B cell (primary cell): ENCODE measurements around the gene FBXW4. TPM values are rescaled to one million over a fixed set of nuclear protein-coding genes. Genes with fewer than 3 reads are reported as not detected.

Source experiments
- ATAC-seq: fragments of 200-7000 bp; cut with Tn5 transposase; one replicate; pipeline ENCODE4 v1.10.0; 2021; ENCODE audit warnings: low read depth, mild to moderate bottlenecking, moderate number of reproducible peaks, moderate library complexity
- CTCF ChIA-PET: fragments of 350-600 bp; sonication (Branson Sonifier 250); formaldehyde crosslinking; loops from one replicate; lab custom pipeline; 2021; ENCODE audit warnings: antibody characterized with exemption, inconsistent platforms; lab: Charles Lee
- POLR2A ChIA-PET: fragments of 350-600 bp; sonication (Branson Sonifier 250); formaldehyde crosslinking; loops from one replicate; lab custom pipeline; 2021; ENCODE audit warnings: antibody characterized with exemption; lab: Charles Lee
- DNase-seq: peaks from one replicate; pipeline ENCODE4 v3.0.0; 2013
- H2AFZ ChIP-seq: 2 replicates; pipeline ENCODE4 v1.6.1; 2012; ENCODE audit warnings: mild to moderate bottlenecking, low read depth, low read length; ENCODE audit not compliant: insufficient read depth, poor library complexity, severe bottlenecking
- H3K27ac ChIP-seq, 2 donors: 1 replicate in 1 of 2; 2 replicates in 1 of 2; pipeline ENCODE4 v1.5.1; 2012 to 2013; ENCODE audit warnings: low read length in 2 of 2, mild to moderate bottlenecking in 2 of 2, moderate library complexity in 1 of 2
- H3K27me3 ChIP-seq, 4 experiments: fragments of 200-600 bp in 1 of 4; sonication (generic) in 1 of 4; replicated peaks in 1 of 4; 1 replicate in 2 of 4; 2 replicates in 2 of 4; pipeline versions ENCODE4 v1.6.1 to v1.7.0; 2013 to 2016; ENCODE audit warnings: low read length in 3 of 4, mild to moderate bottlenecking in 2 of 4, mixed read lengths in 1 of 4, moderate library complexity in 1 of 4; ENCODE audit not compliant: insufficient read depth in 4 of 4, control insufficient read depth in 3 of 4; ENCODE audit errors: control extremely low read depth in 1 of 4
- H3K36me3 ChIP-seq, 2 experiments: replicated peaks in 1 of 2; 1 replicate in 1 of 2; 2 replicates in 1 of 2; pipeline versions ENCODE4 v1.6.1 to v1.7.1; 2013; ENCODE audit warnings: low read length in 1 of 2; ENCODE audit not compliant: insufficient read depth in 2 of 2, control insufficient read depth in 1 of 2; ENCODE audit errors: control extremely low read depth in 1 of 2, extremely low read depth in 1 of 2
- H3K4me1 ChIP-seq, 2 donors: fragments of 200-600 bp in 1 of 2; sonication (generic) in 1 of 2; 1 replicate in 1 of 2; 2 replicates in 1 of 2; pipeline versions ENCODE4 v1.5.1 to v1.6.1; 2013 to 2017; ENCODE audit warnings: low read length in 2 of 2; ENCODE audit not compliant: control insufficient read depth in 2 of 2, insufficient read depth in 2 of 2
- H3K4me2 ChIP-seq: replicated peaks from 2 replicates; pipeline ENCODE3; 2012; ENCODE audit warnings: mild to moderate bottlenecking, low read depth, low read length; ENCODE audit not compliant: poor library complexity, severe bottlenecking
- H3K4me3 ChIP-seq, 5 experiments: fragments of 200-600 bp in 1 of 5; sonication (generic) in 1 of 5; 1 replicate in 3 of 5; 2 replicates in 2 of 5; pipeline versions ENCODE4 v1.5.1 to v1.7.0; 2011 to 2016; ENCODE audit warnings: low read length in 4 of 5, mild to moderate bottlenecking in 4 of 5, low read depth in 2 of 5, control low read depth in 1 of 5, moderate library complexity in 1 of 5; ENCODE audit not compliant: insufficient read depth in 1 of 5; ENCODE audit errors: control extremely low read depth in 1 of 5, extremely low read depth in 1 of 5
- H3K79me2 ChIP-seq: fragments of 200-600 bp; sonication (generic); one replicate; pipeline ENCODE4 v1.6.0; 2016; ENCODE audit warnings: low read length; ENCODE audit not compliant: control insufficient read depth, insufficient read depth
- H3K9ac ChIP-seq: fragments of 200-600 bp; sonication (generic); 2 replicates; pipeline ENCODE4 v1.6.1; 2017; ENCODE audit warnings: mild to moderate bottlenecking, low read length, moderate library complexity
- H3K9me3 ChIP-seq, 3 donors: one replicate each; pipeline versions ENCODE4 v1.6.1 to v1.7.1; 2013; ENCODE audit warnings: low read length in 2 of 3; ENCODE audit not compliant: control insufficient read depth in 2 of 3, insufficient read depth in 1 of 3; ENCODE audit errors: control extremely low read depth in 1 of 3
- H4K20me1 ChIP-seq: 2 replicates; pipeline ENCODE4 v1.6.0; 2012; ENCODE audit warnings: mild to moderate bottlenecking, low read length; ENCODE audit not compliant: insufficient read depth, control insufficient read depth, poor library complexity, severe bottlenecking
- H3K27ac Mint-ChIP-seq: one replicate; pipeline ENCODE4 v1.8.0; 2021; ENCODE audit warnings: mixed read lengths
- H3K27me3 Mint-ChIP-seq: one replicate; pipeline ENCODE4 v1.8.0; 2021; ENCODE audit warnings: mixed read lengths
- H3K4me1 Mint-ChIP-seq: one replicate; pipeline ENCODE4 v1.8.0; 2021; ENCODE audit warnings: mixed read lengths
- H3K4me3 Mint-ChIP-seq: one replicate; pipeline ENCODE4 v1.8.0; 2021; ENCODE audit warnings: mixed read lengths
- H3K9me3 Mint-ChIP-seq: one replicate; pipeline ENCODE4 v1.8.0; 2022; ENCODE audit warnings: mixed read lengths; ENCODE audit not compliant: insufficient read depth
- CTCF ChIP-seq: fragments of 200-600 bp; IDR thresholded peaks from one replicate; pipeline ENCODE4 v1.8.0; 2022; ENCODE audit warnings: antibody characterized with exemption, mild to moderate bottlenecking
- EZH2 ChIP-seq: IDR thresholded peaks from 2 replicates; pipeline ENCODE4 v1.6.1; 2012; ENCODE audit warnings: borderline replicate concordance, low read depth, mild to moderate bottlenecking, moderate library complexity, low read length; ENCODE audit not compliant: insufficient read depth, poor library complexity, severe bottlenecking
- WGBS: methylation state at CpG from one replicate; pipeline ENCODE4 v1.1.5; 2013; ENCODE audit warnings: missing lambda C conversion rate; ENCODE audit not compliant: insufficient coverage; 5-methylcytosine and 5-hydroxymethylcytosine counted together
- intact Hi-C: fragments of 100-400 bp; cut with micrococcal nuclease; formaldehyde crosslinking; loops from one replicate; pipeline ENCODE4 v1.10.0; 2022
- polyA plus RNA-seq: library from polyadenylated mRNA; depleted of rRNA; stranded (reverse); fragments of >200 nt; gene quantifications from 2 replicates; pipeline ENCODE4 v1.2.3, GENCODE V29; 2012
- total RNA-seq, 2 donors: library from RNA; stranded (reverse); fragments of 120-200 nt in 1 of 2; gene quantifications; 1 replicate in 1 of 2; 2 replicates in 1 of 2; pipeline versions ENCODE4 v1.2.3 to v1.2.4, GENCODE V29; 2013 to 2022

FBXW4 gene
- total and polyA plus RNA-seq, 2 donors (not counting 1 experiment from before 2014, with no cell fraction given), result 72.9 to 99.6 TPM

DNA sequence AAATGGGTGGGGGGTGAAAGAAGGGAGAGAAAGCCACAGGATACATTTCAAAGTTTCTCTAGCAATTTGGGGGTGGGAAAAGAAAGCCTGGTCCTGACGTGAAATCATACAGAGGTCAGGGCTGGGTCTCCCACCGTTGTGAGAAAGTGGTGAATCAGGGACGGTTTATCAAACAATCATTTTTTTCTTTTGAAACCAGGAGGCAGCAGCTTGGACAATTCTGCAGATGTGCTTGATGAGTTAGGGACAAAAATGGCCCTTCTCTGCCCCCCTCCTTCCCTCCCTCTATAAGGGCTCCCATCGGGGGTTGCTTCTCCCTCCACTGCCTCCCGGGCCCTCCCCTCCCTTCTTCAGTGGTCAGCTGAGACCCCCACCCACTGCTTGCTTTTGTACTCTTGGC lies 43.6 kb downstream of the FBXW4 start:
- H3K9me3 Mint-ChIP-seq, result no peaks in the 10 kb centered on the region
- ChIA-PET CTCF (no interaction called here), POLR2A (no interaction called here)
- H3K4me1 Mint-ChIP-seq, result no peaks in the 10 kb centered on the region
- H3K4me3 Mint-ChIP-seq, result no peak overlapping the region
- H4K20me1 ChIP-seq, result peaks cover 58% of the 10 kb centered on the region
- H3K27ac Mint-ChIP-seq, result no peak overlapping the region
- TF ChIP-seq EZH2, result no peak
- no peak for TF ChIP-seq CTCF
- 94% methylated on average over 2 of the region's 5 CpGs for WGBS
- no peak overlapping the region for H3K9ac ChIP-seq
- H3K27me3 Mint-ChIP-seq, result no peaks in the 10 kb centered on the region
- no peak overlapping the region for H2AFZ ChIP-seq
- H3K36me3 ChIP-seq, result peaks cover 0 to 76% of the 10 kb centered on the region in 2 experiments
- DNase-seq (no peak), ATAC-seq (no peak)
- H3K4me1 ChIP-seq, result no peaks in the 10 kb centered on the region
- no peak overlapping the region for H3K27ac ChIP-seq
- peaks cover 47% of the 10 kb centered on the region for H3K79me2 ChIP-seq
- H3K4me3 ChIP-seq, result no peak overlapping the region
- H3K4me2 ChIP-seq, result no peak overlapping the region
- intact Hi-C loops, result no loop called here
- no peaks in the 10 kb centered on the region for H3K27me3 ChIP-seq
- no peaks in the 10 kb centered on the region for H3K9me3 ChIP-seq

- Histone ChIP-seq H3K4me3 (no peak overlapping the region), H3K27ac (no peak overlapping the region), H3K9me3 (no peaks in the 10 kb centered on the region), H2AFZ (no peak overlapping the region), H3K27me3 (no peaks in the 10 kb centered on the region), H3K36me3 (peaks cover 0 to 76% of the 10 kb centered on the region in 2 experiments), H3K79me2 (peaks cover 47% of the 10 kb centered on the region), H3K4me2 (no peak overlapping the region), H3K4me1 (no peaks in the 10 kb centered on the region), H4K20me1 (peaks cover 58% of the 10 kb centered on the region), H3K9ac (no peak overlapping the region)
- Mint-ChIP-seq H3K4me1 (no peaks in the 10 kb centered on the region), H3K27me3 (no peaks in the 10 kb centered on the region), H3K9me3 (no peaks in the 10 kb centered on the region), H3K27ac (no peak overlapping the region), H3K4me3 (no peak overlapping the region)
- DNase-seq (no peak), ATAC-seq (no peak)
- CTCF ChIA-PET, result no interaction called here
- TF ChIP-seq EZH2 (no peak), CTCF (no peak)
- WGBS, result 98% methylated on average over 15 of the region's 15 CpGs
- intact Hi-C loops, result no loop called here
- POLR2A ChIA-PET, result no interaction called here
Observed at GRCh38 chr10:101650863-101651262, 44.1 kb downstream of the FBXW4 start.
